ENCODE data around the gene KDM3A.
"Not testable (repeated sequence)": the region's sequence is repeated elsewhere in the genome, so short reads cannot be mapped to it uniquely, and the experiment has no call there.

KDM3A gene

GRCh38 chr2:86484385-86484784, 43.2 kb downstream of the KDM3A start:
- DNase-seq, result no peak

DNA sequence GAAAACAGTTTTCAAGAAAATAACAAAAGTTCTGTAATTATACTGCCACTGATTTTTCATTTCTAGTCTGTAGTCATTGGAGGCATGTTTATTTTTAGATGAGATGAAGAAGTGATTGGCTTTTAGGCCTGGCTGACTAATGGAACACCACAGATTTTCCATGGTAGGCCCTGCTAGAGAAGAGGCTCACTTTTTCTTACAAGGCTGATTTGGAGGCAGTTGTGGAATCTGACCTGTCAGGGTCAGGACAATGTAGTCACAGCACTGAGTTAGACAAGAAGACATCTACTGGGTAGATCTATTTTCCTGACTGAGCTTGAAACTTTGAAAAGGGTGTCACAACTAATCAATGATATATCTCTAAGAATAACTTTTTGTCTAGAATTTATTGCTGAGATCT, 43.9 kb downstream of the KDM3A start:
- no peak for DNase-seq

GRCh38 chr2:86485802-86486201, 44.6 kb downstream of the KDM3A start:
- DNase-seq, result no peak

DNA sequence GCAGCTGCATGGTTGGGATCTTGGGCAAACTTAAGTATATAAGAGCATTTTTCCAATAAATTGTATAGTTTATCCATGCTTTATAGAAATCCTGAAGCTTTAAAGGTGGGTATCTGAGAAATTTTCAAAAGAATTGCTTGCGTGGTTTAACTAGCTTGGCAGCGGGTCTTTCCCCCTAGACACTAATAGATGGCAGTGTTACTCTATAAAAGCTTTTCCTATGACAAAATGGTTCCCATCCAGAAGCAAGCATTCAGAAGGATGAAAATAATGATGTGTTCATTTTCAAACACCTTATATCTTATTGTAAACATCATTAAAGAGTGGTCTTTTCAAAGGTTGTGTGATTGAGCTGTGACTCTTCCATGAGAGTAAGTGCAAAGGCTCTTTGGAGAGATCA, 45.9 kb downstream of the KDM3A start:
- DNase-seq, result no peak

DNA sequence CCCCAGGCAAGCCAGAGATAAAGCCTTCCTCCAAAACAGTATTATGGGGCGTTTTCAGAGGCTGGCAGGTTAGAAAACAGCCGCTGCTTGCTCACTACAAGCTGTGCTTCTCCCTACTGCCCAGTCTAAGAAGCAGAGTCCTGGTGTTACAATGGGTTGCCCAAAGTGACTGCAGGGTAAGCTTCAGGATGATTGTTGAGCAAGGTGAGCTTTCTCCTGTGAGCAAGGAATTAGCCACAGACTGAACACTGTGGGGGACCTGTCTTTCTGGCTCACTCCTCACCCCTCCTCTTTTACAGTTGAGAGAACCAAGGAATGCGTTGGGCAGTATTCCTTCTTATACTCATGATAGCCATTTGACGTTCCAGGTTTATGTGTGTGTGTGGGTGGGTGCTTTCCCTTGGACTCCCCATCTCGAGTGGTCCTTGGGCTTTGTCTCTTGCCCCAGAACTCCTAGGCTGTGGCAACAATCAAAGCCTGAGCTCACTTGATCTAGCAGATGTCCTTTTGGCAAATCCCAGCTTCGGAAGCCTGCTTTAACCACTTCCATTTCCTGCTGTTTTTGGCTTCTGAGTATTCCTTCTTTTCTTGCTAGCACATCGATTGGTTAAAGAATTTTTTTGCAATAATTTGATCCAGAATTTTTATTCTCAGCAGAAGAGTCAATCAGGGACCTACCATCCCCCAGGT, 47.5 kb downstream of the KDM3A start:
- no peak for DNase-seq

GRCh38 chr2:86489542-86489941, 48.4 kb downstream of the KDM3A start:
- DNase-seq, result no peak

DNA sequence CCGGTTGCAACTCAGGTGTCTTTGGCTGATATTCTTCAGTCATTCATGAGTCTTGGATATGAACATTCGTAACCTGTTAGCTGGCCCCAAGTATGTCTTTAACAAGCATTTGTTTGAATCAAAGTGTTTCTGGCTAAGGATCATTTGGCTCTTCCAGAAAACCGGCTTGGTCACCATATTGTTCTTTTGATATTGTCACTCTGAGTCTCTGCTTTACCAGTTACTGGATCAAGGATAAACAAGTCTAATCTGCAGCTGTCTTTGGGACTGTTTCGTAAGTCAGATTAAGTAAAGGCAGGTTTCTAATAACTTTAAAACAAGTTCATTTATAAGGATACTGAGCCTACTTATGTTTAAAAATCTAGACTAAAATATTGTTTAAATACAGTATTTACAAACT, 49.1 kb downstream of the KDM3A start:
- no peak for DNase-seq

DNA sequence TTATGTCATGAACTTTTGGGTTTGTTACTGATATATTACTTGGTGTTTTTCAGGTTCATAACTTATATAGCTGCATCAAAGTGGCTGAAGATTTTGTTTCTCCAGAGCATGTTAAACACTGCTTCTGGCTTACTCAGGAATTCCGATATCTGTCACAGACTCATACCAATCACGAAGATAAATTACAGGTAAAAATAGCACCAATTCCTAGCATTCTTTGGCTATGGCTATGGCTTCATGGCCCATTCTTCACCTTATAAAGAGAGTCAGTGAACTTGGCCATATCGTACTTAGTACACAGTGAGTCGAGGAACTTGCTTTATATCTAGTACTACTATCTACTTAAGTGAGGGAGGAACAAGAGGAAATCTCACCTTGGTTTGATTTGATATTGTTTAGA, 49.9 kb downstream of the KDM3A start:
- DNase-seq, result no peak

- DNase-seq, result no peak
Measured at GRCh38 chr2:86492048-86492453, 50.9 kb downstream of the KDM3A start.

GRCh38 chr2:86496391-86496790, 55.2 kb downstream of the KDM3A start:
- not testable (repeated sequence) for DNase-seq

- no peak for DNase-seq
Measured at GRCh38 chr2:86498468-86499260, 57.5 kb downstream of the KDM3A start.

DNA sequence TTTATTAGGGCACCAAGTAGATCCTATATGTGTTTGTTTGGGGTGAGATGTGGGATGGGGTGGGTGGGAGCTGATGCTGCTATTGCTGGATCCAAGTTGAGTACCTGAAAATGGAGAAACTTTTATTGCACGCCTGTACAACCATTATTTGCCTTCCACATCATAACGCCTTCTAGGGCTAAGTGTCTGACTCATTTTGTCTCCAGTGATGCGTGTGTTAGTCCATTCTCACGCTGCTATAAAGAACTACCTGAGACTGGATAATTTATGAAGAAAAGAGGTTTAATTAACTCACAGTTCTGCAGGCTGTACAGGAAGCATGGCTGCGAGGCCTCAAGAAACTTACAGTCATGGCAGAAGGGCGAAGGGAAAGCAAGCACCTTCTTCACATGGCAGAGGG, 58.2 kb downstream of the KDM3A start:
- no peak for DNase-seq

DNA sequence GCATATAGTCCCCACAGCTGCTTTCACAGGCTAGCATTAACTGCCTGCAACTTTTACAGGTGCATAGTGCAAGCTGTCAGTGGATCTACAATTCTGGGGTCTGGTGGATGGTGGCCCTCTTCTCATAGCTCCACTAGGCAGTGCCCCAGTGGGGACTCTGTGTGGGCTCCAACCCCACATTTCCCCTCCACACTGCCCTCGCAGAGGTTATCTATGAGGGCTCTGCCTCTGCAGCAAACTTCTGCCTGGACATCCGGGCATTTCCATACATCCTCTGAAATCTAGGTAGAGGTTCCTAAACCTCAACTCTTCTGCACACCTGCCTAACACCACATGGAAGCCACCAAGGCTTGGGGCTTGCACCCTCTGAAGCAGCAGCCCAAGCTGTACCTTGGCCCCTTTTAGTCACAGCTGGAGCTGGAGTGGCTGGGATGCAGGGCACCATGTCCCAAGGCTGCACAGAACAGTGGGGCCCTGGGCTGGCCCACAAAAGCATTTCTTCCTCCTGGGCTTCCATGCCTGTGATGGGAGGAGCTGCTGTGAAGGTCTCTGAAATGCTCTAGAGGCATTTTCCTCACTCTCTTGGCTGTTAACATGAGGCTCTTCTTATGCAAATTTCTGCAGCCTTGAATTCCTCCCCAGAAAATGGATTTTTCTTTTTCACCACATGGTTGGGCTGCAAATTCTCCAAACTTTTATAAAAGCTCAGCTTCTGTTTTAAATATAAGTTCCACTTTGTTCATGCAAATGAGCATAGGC, 59.3 kb downstream of the KDM3A start:
- DNase-seq, result no peak

DNA sequence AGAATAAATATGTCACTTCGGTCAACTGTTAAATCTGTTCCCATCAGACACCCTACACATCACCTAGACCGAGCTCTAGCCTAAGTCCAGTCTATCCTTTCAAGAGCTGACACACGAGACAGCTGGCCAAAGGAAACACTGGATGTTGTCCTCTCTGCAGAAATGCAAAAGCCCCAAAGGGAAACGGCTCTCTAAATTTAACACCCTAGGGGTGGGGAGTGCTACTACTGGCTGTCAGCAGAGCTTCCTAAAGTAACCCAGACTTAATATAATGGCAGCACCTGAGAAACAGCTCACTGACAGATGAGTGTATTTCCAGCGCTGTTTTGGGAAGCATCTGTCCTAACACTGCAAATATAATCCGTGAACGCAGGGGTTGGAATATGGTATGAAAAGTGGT, 66.4 kb downstream of the KDM3A start:
- DNase-seq, result no peak

- DNase-seq, result no peak
Measured at GRCh38 chr2:86510436-86510933, 69.3 kb downstream of the KDM3A start.

DNA sequence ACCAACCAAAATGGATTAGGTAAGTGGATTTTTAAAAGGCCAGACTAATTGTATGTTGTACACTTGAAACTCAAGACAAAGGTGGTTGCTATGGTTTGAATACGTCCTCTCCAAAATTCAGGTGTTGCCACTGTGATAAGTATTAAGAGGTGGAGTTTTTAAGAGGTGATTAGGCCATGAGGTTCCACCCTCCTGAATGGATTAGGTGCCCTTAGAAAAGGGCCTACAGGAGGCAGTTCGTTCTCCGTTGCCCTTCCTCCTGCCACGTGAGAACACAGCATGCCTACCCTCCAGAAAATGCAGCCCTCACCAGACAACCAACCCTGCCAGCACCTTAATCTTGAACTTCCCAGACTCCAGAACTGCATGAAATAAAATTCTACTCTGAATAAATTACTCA, 70.9 kb downstream of the KDM3A start:
- DNase-seq, result no peak

- DNase-seq, result no peak
Measured at GRCh38 chr2:86512892-86513291, 71.7 kb downstream of the KDM3A start.

DNA sequence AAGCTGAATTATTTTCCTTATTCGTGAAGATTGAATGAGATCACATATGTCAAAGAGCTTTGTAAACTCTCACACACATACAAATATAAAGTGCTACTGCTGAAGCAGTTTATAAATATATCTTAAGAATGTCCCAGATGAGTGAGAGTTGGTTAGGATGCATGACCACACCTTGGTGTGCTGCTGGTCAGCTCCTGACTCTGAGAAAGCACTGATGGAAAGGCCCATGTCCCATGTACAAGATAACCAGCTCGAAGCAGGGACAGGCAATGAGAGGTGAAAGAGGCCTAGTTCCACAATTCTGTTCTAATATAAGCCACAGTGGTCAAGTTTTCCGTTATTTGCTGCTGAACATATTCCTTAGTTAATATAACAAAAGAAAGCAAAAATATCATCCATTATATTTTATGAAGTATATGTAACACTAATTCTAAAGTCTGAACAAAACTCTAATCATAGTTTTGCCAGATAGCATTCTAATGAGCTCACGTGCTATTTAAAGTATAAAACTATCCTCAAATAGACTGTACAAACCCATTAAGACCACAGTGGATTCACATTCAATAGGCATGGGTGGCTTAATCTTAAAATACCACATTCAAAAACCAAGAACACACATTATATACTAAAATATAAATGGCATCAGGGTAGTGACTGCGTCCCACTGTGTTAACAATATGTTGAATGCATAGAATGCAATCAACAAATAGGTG, 72.9 kb downstream of the KDM3A start:
- DNase-seq, result no peak

DNA sequence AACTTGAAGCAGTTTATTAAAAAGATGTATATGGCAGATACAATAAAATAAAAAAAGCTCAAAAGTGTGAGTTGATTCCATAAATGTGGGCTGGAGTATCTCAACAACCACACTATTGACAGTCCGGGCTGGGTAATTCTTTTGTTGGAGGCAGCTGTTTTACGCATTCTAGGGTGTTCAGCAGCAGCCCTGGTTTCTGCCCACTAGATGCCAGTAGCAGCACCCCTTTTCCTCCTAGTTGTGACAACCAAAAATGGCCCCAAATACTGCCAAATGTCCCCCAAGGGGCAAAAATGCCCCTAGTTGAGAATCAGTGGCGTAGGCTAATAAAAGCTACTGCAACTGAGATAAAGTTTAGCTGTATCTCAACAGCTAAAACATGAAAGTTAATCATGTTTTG, 77.3 kb downstream of the KDM3A start:
- peak; percentile 51 for DNase-seq

GRCh38 chr2:86519349-86519748, 78.2 kb downstream of the KDM3A start:
- DNase-seq, result no peak

DNA sequence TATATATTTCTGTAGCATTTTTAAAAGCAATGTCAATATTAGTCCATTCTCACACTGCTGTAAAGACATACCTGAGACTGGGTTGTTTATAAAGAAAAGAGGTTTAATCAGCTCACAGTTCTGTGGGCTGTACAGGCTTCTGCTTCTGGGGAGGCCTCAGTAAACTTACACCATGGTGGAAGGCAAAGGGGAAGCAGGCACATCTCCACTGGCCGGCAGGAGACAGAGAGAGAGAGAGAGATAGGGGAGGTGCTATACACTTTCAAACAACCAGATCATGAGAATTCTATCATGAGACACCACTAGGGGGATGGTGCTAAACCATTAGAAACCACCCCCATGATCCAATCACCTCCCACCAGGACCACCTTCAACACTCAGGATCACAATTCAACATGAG, 79.0 kb downstream of the KDM3A start:
- no peak for DNase-seq

DNA sequence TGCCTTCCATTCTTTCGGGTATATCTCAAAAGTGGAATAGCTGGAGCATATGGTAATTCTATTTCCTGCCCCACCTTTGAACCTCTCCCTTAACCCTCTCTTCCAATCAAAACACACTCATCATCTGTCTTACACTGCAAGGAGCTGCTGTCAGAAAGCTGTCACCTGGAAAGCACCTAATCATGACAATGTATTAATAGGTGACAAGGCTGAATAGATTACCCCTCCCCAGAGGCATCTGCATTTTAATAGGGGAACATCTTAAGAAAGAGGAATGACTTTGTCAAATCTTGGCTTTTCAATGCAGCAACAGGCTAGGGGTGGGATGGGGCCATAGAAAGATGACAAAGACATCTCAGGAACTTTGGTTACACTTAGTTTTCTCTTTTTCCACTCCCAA, 80.8 kb downstream of the KDM3A start:
- no peak for DNase-seq

DNA sequence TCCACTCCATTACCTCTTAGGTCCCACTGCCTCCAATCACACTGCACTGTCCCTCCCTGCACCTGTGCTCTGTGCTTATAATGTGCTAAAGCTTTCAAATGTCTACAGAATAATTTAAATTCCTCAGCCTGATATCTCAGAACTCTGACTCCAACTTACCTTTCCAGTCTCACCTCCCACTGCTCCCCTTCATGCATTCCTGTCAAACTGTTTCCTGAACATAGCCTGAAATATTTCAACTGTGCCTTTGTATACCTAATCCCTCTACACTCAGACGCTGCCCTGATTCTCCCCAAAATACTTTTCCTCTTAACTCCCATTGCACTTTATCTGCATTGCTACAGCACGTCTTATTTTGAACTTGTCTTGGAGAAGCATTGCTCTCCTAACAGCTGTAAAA, 81.5 kb downstream of the KDM3A start:
- no peak for DNase-seq
